ENCODE measurements around the gene GRHL3.

GRHL3 gene

GRCh38 chr1:24282491-24282890 is 36.7 kb upstream of the GRHL3 start:
- no peak overlapping the region for H3K4me2 ChIP-seq (ENCODE audit: low read length)
- H3K4me1 ChIP-seq (ENCODE audit: insufficient read depth, low read length, severe bottlenecking) = no peaks in the 10 kb centered on the region
- H4K20me1 ChIP-seq (ENCODE audit: insufficient read depth, low read length) = no peaks in the 10 kb centered on the region
- TF ChIP-seq EZH2 (IDR thresholded peaks at IDR 0.05; ENCODE audit: borderline replicate concordance, low read length) (no peak), CTCF (IDR thresholded peaks at IDR 0.05; ENCODE audit: low read length) (no peak)
- no peaks in the 10 kb centered on the region for H3K27me3 ChIP-seq (ENCODE audit: insufficient read depth, low read length)
- no peak overlapping the region for H2AFZ ChIP-seq (ENCODE audit: low read length)
- H3K36me3 ChIP-seq (ENCODE audit: insufficient read depth, low read length) = no peaks in the 10 kb centered on the region
- H3K9me2 ChIP-seq (ENCODE audit: low read depth, low read length) = no peaks in the 10 kb centered on the region
- no peaks in the 10 kb centered on the region for H3K9me3 ChIP-seq (ENCODE audit: low read length)
- no peak overlapping the region for H3K4me3 ChIP-seq (ENCODE audit: low read depth, low read length, poor library complexity, severe bottlenecking)
- H3F3A ChIP-seq (ENCODE audit: insufficient read depth, low read length) = no peaks in the 10 kb centered on the region
- no peak overlapping the region for H3K27ac ChIP-seq (ENCODE audit: low read depth, low read length, poor library complexity, severe bottlenecking)
- no peak overlapping the region for H3K9ac ChIP-seq (ENCODE audit: low read length)
- H3K79me2 ChIP-seq (ENCODE audit: insufficient read depth, low read length) = no peaks in the 10 kb centered on the region

GRCh38 chr1:24283326-24284155 is 35.6 kb upstream of the GRHL3 start:
- H3K9ac ChIP-seq (ENCODE audit: low read length) = no peak overlapping the region
- H4K20me1 ChIP-seq (ENCODE audit: insufficient read depth, low read length) = no peaks in the 10 kb centered on the region
- H3K27ac ChIP-seq (ENCODE audit: low read depth, low read length, poor library complexity, severe bottlenecking) = no peak overlapping the region
- H3K9me2 ChIP-seq (ENCODE audit: low read depth, low read length) = no peaks in the 10 kb centered on the region
- H3K36me3 ChIP-seq (ENCODE audit: insufficient read depth, low read length) = no peaks in the 10 kb centered on the region
- H3K9me3 ChIP-seq (ENCODE audit: low read length) = no peaks in the 10 kb centered on the region
- H3K4me1 ChIP-seq (ENCODE audit: insufficient read depth, low read length, severe bottlenecking) = no peaks in the 10 kb centered on the region
- H3K79me2 ChIP-seq (ENCODE audit: insufficient read depth, low read length) = no peaks in the 10 kb centered on the region
- H2AFZ ChIP-seq (ENCODE audit: low read length) = no peak overlapping the region
- H3K27me3 ChIP-seq (ENCODE audit: insufficient read depth, low read length) = no peaks in the 10 kb centered on the region
- no peaks in the 10 kb centered on the region for H3F3A ChIP-seq (ENCODE audit: insufficient read depth, low read length)
- no peak overlapping the region for H3K4me3 ChIP-seq (ENCODE audit: low read depth, low read length, poor library complexity, severe bottlenecking)
- TF ChIP-seq EZH2 (IDR thresholded peaks at IDR 0.05; ENCODE audit: borderline replicate concordance, low read length) (no peak), CTCF (IDR thresholded peaks at IDR 0.05; ENCODE audit: low read length) (no peak)
- no peak overlapping the region for H3K4me2 ChIP-seq (ENCODE audit: low read length)

GRCh38 chr1:24284156-24284471 is 35.0 kb upstream of the GRHL3 start:
- Histone ChIP-seq H3K27ac (ENCODE audit: low read depth, low read length, poor library complexity, severe bottlenecking) (no peak overlapping the region), H3K4me1 (ENCODE audit: insufficient read depth, low read length, severe bottlenecking) (no peaks in the 10 kb centered on the region), H3K9me2 (ENCODE audit: low read depth, low read length) (no peaks in the 10 kb centered on the region), H3K9me3 (ENCODE audit: low read length) (no peaks in the 10 kb centered on the region), H3K36me3 (ENCODE audit: insufficient read depth, low read length) (no peaks in the 10 kb centered on the region), H3K4me3 (ENCODE audit: low read depth, low read length, poor library complexity, severe bottlenecking) (no peak overlapping the region), H3F3A (ENCODE audit: insufficient read depth, low read length) (no peaks in the 10 kb centered on the region), H4K20me1 (ENCODE audit: insufficient read depth, low read length) (no peaks in the 10 kb centered on the region), H3K79me2 (ENCODE audit: insufficient read depth, low read length) (no peaks in the 10 kb centered on the region), H2AFZ (ENCODE audit: low read length) (no peak overlapping the region), H3K4me2 (ENCODE audit: low read length) (no peak overlapping the region), H3K9ac (ENCODE audit: low read length) (no peak overlapping the region), H3K27me3 (ENCODE audit: insufficient read depth, low read length) (no peaks in the 10 kb centered on the region)
- TF ChIP-seq CTCF (IDR thresholded peaks at IDR 0.05; ENCODE audit: low read length) (no peak), EZH2 (IDR thresholded peaks at IDR 0.05; ENCODE audit: borderline replicate concordance, low read length) (no peak)

Data from OCI-LY1 (cell line).